HCT116 (cell line): ENCODE results near the gene HSPA4. TPM values are rescaled to one million over a fixed set of nuclear protein-coding genes. Genes with fewer than 3 reads are reported as not detected.

Source experiments
- ATAC-seq: fragments of 200-7000 bp; cut with Tn5 transposase; 2 replicates; pipeline ENCODE4 v1.9.1; 2020; ENCODE audit warnings: mild to moderate bottlenecking, moderate library complexity
- BruUV-seq: library from RNA; stranded (reverse); fragments of 400-500 nt; replicated peaks from 2 replicates; lab custom pipeline; 2021; lab: Mats Ljungman, UMichigan
- CTCF ChIA-PET: fragments of 300-600 bp; sonication (Branson Sonifier 250); formaldehyde crosslinking; loops from one replicate; lab custom pipeline; 2021; ENCODE audit warnings: antibody characterized with exemption; lab: Charles Lee
- POLR2A ChIA-PET: fragments of 300-600, 350-600 bp; sonication (Branson Sonifier 250); formaldehyde crosslinking; loops from one replicate; lab custom pipeline; 2021; ENCODE audit warnings: antibody characterized with exemption; lab: Charles Lee
- RAD21 ChIA-PET, 2 experiments: fragments of 300-600 bp; sonication (Branson Sonifier 250); formaldehyde crosslinking; loops; one replicate each; lab custom pipeline; 2023; ENCODE audit warnings: low total read pairs in 2 of 2; ENCODE audit not compliant: uncharacterized antibody in 2 of 2, unreplicated experiment in 2 of 2, low non-redundant PET in 1 of 2; lab: Charles Lee
- DNase-seq: peaks from one replicate; pipeline ENCODE4 v3.0.0-alpha.2; 2010; ENCODE audit warnings: low read depth, low spot score
- H2AFZ ChIP-seq: fragments of 200-600 bp; shearing (Covaris generic), sonication (generic); 2 replicates; pipeline ENCODE4 v1.6.1; 2017; ENCODE audit warnings: low read depth, mixed run types, mixed read lengths, antibody characterized with exemption, low read length; ENCODE audit not compliant: poor library complexity, severe bottlenecking
- H3K27ac ChIP-seq: 2 replicates; pipeline ENCODE4 v1.5.1; 2012; ENCODE audit warnings: low read depth, low read length
- H3K27me3 ChIP-seq: fragments of 200-600 bp; sonication (generic); 2 replicates; pipeline ENCODE4 v1.6.1; 2016; ENCODE audit warnings: mixed run types, low read length, mixed read lengths; ENCODE audit not compliant: insufficient read depth
- H3K36me3 ChIP-seq, 2 experiments: fragments of 200-500 bp in 1 of 2; fragments of 200-600 bp in 1 of 2; sonication (Bioruptor generic) in 1 of 2; sonication (generic) in 1 of 2; 2 replicates each; pipeline versions ENCODE4 v1.5.1 to v1.6.1; 2014 to 2016; ENCODE audit warnings: low read length in 2 of 2, inconsistent platforms in 1 of 2, mixed read lengths in 1 of 2, mixed run types in 1 of 2; ENCODE audit not compliant: insufficient read depth in 2 of 2, control insufficient read depth in 1 of 2
- H3K4me1 ChIP-seq, 2 experiments: fragments of 200-600 bp in 1 of 2; sonication (generic) in 1 of 2; 2 replicates each; pipeline versions ENCODE4 v1.5.1 to v1.6.1; 2012 to 2017; ENCODE audit warnings: low read length in 2 of 2, inconsistent platforms in 1 of 2, mild to moderate bottlenecking in 1 of 2, mixed read lengths in 1 of 2, mixed run types in 1 of 2, moderate library complexity in 1 of 2; ENCODE audit not compliant: insufficient read depth in 2 of 2, control insufficient read depth in 1 of 2
- H3K4me2 ChIP-seq: fragments of 200-600 bp; sonication (generic); 2 replicates; pipeline ENCODE4 v1.6.1; 2017; ENCODE audit warnings: mixed run types, low read length, mixed read lengths
- H3K4me3 ChIP-seq, 2 experiments: fragments of 200-600 bp in 1 of 2; sonication (generic) in 1 of 2; replicated peaks in 1 of 2; 2 replicates each; pipeline ENCODE4 v1.5.1; 2011 to 2016; ENCODE audit warnings: low read length in 2 of 2, control low read depth in 1 of 2, low read depth in 1 of 2, mild to moderate bottlenecking in 1 of 2, mixed read lengths in 1 of 2, mixed run types in 1 of 2
- H3K79me2 ChIP-seq: fragments of 200-600 bp; sonication (generic); 2 replicates; pipeline ENCODE4 v1.6.1; 2017; ENCODE audit warnings: mild to moderate bottlenecking, mixed run types, low read length, moderate library complexity, mixed read lengths; ENCODE audit not compliant: insufficient read depth
- H3K9ac ChIP-seq: fragments of 200-600 bp; sonication (generic); 2 replicates; pipeline ENCODE4 v1.6.1; 2016; ENCODE audit warnings: low read length, mixed read lengths
- H3K9me2 ChIP-seq: fragments of 200-600 bp; sonication (generic), shearing (Covaris generic); 2 replicates; pipeline ENCODE4 v1.6.1; 2017; ENCODE audit warnings: mixed run types, mild to moderate bottlenecking, moderate library complexity; ENCODE audit not compliant: insufficient read depth
- H3K9me3 ChIP-seq, 2 experiments: fragments of 200-500 bp in 1 of 2; fragments of 200-600 bp in 1 of 2; sonication (Bioruptor generic) in 1 of 2; sonication (generic) in 1 of 2; 2 replicates each; pipeline ENCODE4 v1.6.1; 2014 to 2017; ENCODE audit warnings: low read length in 2 of 2, mixed read lengths in 2 of 2, inconsistent platforms in 1 of 2, low read depth in 1 of 2, mild to moderate bottlenecking in 1 of 2, mixed run types in 1 of 2, moderate library complexity in 1 of 2; ENCODE audit not compliant: control insufficient read depth in 1 of 2, insufficient read depth in 1 of 2
- H4K20me1 ChIP-seq: fragments of 200-600 bp; sonication (generic), shearing (Covaris generic); 2 replicates; pipeline ENCODE4 v1.6.1; 2017; ENCODE audit warnings: mixed run types, mild to moderate bottlenecking, moderate library complexity; ENCODE audit not compliant: insufficient read depth
- CEBPB ChIP-seq: IDR thresholded peaks from 2 replicates; pipeline ENCODE4 v1.6.1; 2012; ENCODE audit warnings: low read depth
- EGR1 ChIP-seq: IDR thresholded peaks from 2 replicates; pipeline ENCODE4 v1.6.1; 2012; ENCODE audit warnings: low read depth
- JUND ChIP-seq: IDR thresholded peaks from 2 replicates; pipeline ENCODE4 v1.6.1; 2012
- POLR2AphosphoS5 ChIP-seq: IDR thresholded peaks from 2 replicates; pipeline ENCODE4 v1.6.1; 2011; ENCODE audit warnings: mild to moderate bottlenecking, low read depth, low read length, moderate library complexity
- RAD21 ChIP-seq: IDR thresholded peaks from 2 replicates; pipeline ENCODE4 v1.6.1; 2012; ENCODE audit warnings: low read depth, mild to moderate bottlenecking
- SIN3A ChIP-seq: IDR thresholded peaks from 2 replicates; pipeline ENCODE4 v1.6.1; 2012; ENCODE audit warnings: low read depth
- SP1 ChIP-seq: IDR thresholded peaks from 2 replicates; pipeline ENCODE4 v1.6.1; 2012; ENCODE audit warnings: low read depth
- TCF7L2 ChIP-seq: IDR thresholded peaks from 2 replicates; pipeline ENCODE4 v1.7.0; 2011; ENCODE audit warnings: borderline replicate concordance, inconsistent platforms; ENCODE audit not compliant: insufficient read depth, insufficient read length; ENCODE audit errors: extremely low read depth
- YY1 ChIP-seq: IDR thresholded peaks from 2 replicates; pipeline ENCODE4 v1.6.1; 2011; ENCODE audit warnings: low read length, low read depth, moderate library complexity, mild to moderate bottlenecking; ENCODE audit not compliant: insufficient replicate concordance; ENCODE audit errors: extremely low read depth
- ZFX ChIP-seq: fragments of 450-650 bp; IDR thresholded peaks from 2 replicates; pipeline ENCODE4 v1.6.1; 2017
- intact Hi-C: fragments of 100-400 bp; cut with micrococcal nuclease; formaldehyde crosslinking; loops from 2 replicates; pipeline ENCODE4 v1.10.0; 2022
- total RNA-seq: library from RNA; stranded (reverse); gene quantifications from one replicate; pipeline ENCODE4 v1.2.1, GENCODE V29; 2021; ENCODE audit not compliant: unreplicated experiment
- TF ChIP-seq, protein P1 (sequence below): IDR thresholded peaks from 2 replicates; pipeline ENCODE4 v1.6.1; 2012; ENCODE audit warnings: low read depth
- TF ChIP-seq, protein P2 (sequence below): IDR thresholded peaks from 2 replicates; pipeline ENCODE4 v1.6.1; 2012

Gene HSPA4
- total RNA-seq, 1 experiment from 2014 or later = 212 TPM

DNA sequence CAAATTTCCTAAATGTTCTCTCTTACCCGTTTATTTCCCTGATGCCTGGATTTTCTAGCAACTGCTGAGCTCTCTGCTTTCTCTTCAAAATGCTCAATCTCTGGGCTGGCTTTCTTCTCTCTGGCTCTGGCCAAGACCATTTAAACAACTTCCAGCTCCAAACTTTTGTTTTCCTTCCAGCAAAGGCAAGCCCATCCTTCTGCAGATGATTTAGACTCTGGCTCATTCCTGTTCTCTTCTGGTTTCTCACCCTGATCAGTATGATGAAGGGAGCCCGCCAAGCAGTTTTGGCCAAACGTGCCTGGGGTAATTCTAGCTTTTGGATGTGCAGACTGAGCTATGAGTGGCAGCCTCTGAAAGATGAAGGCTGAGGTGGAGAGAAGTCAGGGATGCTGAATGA is 78.1 kb downstream of the HSPA4 start:
- RAD21 ChIA-PET = no interaction called here
- TF ChIP-seq, protein P1, sequence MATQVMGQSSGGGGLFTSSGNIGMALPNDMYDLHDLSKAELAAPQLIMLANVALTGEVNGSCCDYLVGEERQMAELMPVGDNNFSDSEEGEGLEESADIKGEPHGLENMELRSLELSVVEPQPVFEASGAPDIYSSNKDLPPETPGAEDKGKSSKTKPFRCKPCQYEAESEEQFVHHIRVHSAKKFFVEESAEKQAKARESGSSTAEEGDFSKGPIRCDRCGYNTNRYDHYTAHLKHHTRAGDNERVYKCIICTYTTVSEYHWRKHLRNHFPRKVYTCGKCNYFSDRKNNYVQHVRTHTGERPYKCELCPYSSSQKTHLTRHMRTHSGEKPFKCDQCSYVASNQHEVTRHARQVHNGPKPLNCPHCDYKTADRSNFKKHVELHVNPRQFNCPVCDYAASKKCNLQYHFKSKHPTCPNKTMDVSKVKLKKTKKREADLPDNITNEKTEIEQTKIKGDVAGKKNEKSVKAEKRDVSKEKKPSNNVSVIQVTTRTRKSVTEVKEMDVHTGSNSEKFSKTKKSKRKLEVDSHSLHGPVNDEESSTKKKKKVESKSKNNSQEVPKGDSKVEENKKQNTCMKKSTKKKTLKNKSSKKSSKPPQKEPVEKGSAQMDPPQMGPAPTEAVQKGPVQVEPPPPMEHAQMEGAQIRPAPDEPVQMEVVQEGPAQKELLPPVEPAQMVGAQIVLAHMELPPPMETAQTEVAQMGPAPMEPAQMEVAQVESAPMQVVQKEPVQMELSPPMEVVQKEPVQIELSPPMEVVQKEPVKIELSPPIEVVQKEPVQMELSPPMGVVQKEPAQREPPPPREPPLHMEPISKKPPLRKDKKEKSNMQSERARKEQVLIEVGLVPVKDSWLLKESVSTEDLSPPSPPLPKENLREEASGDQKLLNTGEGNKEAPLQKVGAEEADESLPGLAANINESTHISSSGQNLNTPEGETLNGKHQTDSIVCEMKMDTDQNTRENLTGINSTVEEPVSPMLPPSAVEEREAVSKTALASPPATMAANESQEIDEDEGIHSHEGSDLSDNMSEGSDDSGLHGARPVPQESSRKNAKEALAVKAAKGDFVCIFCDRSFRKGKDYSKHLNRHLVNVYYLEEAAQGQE = no peak
- TF ChIP-seq POLR2AphosphoS5 = no peak
- TF ChIP-seq SP1 = no peak
- TF ChIP-seq ZFX = no peak
- TF ChIP-seq RAD21 = no peak
- TF ChIP-seq SIN3A = no peak
- TF ChIP-seq CEBPB = no peak
- TF ChIP-seq EGR1 = no peak
- no peak for TF ChIP-seq JUND
- no peak for TF ChIP-seq YY1
- no peak for TF ChIP-seq TCF7L2
- TF ChIP-seq, protein P2, sequence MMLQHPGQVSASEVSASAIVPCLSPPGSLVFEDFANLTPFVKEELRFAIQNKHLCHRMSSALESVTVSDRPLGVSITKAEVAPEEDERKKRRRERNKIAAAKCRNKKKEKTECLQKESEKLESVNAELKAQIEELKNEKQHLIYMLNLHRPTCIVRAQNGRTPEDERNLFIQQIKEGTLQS = no peak
- TF ChIP-seq, all 23 proteins: peak for 0
- H3K4me3 ChIP-seq = no peak overlapping the region
- no peaks in the 10 kb centered on the region for H3K9me2 ChIP-seq
- no TSS peak for BruUV-seq
- no peak overlapping the region for H3K27ac ChIP-seq
- DNase-seq (no peak), ATAC-seq (peak; percentile 49)
- intact Hi-C loops = loop anchor here (5.0 kb wide), 1 partner anchor 117 kb away; no protein-coding TSS in a partner anchor
- ChIA-PET POLR2A (interaction anchor here (1.2 to 1.9 kb wide), 2 partner anchors 111 to 116 kb away, joined by 3 to 5 read pairs; no protein-coding TSS in a partner anchor), CTCF (interaction anchor here (2.3 kb wide), 1 partner anchor 118 kb away, joined by 10 read pairs; no protein-coding TSS in a partner anchor)
- no peaks in the 10 kb centered on the region for H4K20me1 ChIP-seq
- peak overlapping the region; percentile 76 for H3K4me2 ChIP-seq
- H3K9ac ChIP-seq = no peak overlapping the region
- H3K4me1 ChIP-seq = peaks cover 13 to 18% of the 10 kb centered on the region in 2 experiments
- H3K9me3 ChIP-seq = no peaks in the 10 kb centered on the region
- H3K27me3 ChIP-seq = no peaks in the 10 kb centered on the region
- no peaks in the 10 kb centered on the region for H3K79me2 ChIP-seq
- peak overlapping the region; percentile 83 for H2AFZ ChIP-seq
- H3K36me3 ChIP-seq = no peaks in the 10 kb centered on the region
